ENCODE measurements around the gene CEP85L.
"Not testable (repeated sequence)": the region's sequence is repeated elsewhere in the genome, so short reads cannot be mapped to it uniquely, and the experiment has no call there.

Gene CEP85L

GRCh38 chr6:118488631-118489030, 162.8 kb downstream of the CEP85L start:
- DNase-seq: no peak

GRCh38 chr6:118485601-118486550, 165.5 kb downstream of the CEP85L start:
- DNase-seq: no peak

- no peak for DNase-seq
These were observed 174.8 kb downstream of the CEP85L start for GRCh38 chr6:118476551-118476950.

- no peak for DNase-seq
These were observed 178.1 kb downstream of the CEP85L start for GRCh38 chr6:118473266-118473665.

DNA sequence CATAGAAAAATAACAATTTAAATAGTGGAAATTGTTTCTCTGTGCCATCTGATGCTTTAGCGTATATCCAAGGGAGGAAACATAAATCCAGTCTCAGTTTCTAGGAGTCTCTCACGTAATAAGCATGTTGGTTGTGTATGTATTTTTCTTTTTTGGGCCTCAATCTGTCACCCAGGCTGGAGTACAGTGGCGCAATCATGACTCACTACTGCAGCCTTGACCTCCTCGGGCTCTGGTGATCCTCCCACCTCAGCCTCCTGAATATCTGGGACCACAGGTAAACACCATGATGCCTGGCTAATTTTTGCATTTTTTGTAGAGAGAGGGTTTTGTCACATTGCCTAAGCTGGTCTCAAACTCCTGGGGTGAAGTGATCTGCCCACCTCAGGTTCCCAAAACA, 181.9 kb downstream of the CEP85L start:
- no peak for DNase-seq

DNA sequence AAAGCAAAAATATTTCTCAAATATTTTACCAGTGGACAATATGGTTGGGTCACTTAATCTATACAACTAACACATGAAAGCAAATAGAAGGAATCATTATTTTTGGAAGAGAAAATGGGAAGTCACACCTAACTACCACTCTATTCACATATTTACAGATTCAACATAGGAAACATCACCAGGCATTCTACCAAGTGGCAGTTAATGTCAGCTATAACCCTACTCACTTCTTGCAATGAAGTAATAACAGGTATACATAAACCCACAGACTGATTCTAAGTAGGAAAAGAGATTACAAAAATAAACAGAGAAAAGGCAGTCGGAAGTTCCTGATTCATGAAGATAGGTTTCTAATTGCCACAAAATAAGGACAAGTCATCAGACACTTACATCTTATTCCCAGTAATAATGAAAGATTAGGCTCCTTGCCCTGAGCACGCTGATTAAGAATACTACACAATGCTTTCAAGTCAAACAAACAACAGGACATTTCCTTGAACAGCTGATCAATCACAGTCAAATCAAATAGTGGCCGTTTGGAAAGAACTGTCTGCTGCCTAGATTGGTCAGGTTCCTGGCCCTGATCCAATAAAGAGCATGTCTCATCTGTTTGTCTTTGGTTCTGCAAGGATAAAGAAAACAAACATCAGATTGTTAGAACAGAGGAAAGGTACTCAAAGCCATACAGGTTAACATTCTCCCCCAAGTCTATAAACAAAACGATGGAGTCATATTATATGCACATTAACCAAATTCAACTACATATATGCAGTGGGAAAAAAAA, 182.5 kb downstream of the CEP85L start:
- DNase-seq: no peak

DNA sequence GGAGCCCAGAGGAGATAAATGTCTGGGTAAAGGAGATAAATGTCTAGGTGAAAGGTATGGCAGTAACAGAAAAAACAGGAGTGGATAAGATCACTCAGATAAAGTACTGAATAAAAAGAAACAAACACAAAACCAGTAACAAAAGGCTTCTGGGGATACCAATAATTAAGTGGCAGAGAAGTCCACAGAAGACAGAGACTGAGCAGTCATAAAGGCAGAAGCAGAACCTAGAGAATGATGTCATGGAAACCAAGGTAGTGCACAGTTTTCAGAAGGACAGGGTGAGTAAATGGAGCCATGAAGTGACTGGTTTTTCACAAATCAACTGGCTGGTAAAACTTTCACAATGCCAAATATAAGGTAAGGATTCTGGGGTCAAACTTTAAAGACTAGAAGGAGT, 184.2 kb downstream of the CEP85L start:
- DNase-seq: no peak

GRCh38 chr6:118464620-118465019, 186.8 kb downstream of the CEP85L start:
- DNase-seq: no peak

GRCh38 chr6:118460958-118461470, 190.4 kb downstream of the CEP85L start:
- DNase-seq: no peak

- DNase-seq: no peak
These were observed 194.4 kb downstream of the CEP85L start for GRCh38 chr6:118456982-118457381.

- DNase-seq: no peak
These were observed 199.6 kb downstream of the CEP85L start for GRCh38 chr6:118451839-118452238.

- no peak for DNase-seq
These were observed 206.6 kb downstream of the CEP85L start for GRCh38 chr6:118444796-118445195.

DNA sequence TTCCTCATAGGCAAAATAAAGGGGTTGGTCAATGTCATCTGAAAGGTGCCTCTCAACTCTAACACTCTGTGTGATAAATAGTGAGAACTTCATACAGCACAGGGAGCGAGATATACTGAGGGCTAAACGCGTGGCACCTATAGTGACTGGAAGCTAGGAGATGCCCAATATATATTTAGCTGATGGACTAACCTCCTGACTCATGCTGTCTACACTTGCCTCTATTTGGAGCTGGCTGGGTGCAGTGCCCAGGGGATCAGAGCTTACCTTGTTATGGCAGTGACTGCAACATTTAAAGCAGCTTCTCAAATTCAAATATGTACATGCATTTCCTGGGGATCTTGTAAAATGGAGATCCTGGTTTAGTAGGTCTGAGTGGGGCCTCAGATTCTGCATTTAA, 214.9 kb downstream of the CEP85L start:
- DNase-seq: no peak

DNA sequence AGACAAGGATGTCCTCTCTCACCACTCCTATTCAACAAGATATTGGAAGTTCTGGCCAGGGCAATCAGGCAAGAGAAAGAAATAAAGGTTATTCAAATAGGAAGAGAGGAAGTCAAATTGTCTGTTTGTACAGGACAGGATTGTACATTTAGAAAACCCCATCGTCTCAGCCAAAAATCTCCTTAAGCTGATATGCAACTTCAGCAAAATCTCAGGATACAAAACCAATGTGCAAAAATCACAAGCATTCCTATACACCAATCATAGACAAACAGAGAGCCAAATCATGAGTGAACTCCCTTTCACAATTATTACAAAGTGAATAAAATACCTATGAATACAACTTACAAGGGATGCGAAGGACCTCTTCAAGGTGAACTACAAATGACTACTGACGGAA, 217.2 kb downstream of the CEP85L start:
- DNase-seq: not testable (repeated sequence)

DNA sequence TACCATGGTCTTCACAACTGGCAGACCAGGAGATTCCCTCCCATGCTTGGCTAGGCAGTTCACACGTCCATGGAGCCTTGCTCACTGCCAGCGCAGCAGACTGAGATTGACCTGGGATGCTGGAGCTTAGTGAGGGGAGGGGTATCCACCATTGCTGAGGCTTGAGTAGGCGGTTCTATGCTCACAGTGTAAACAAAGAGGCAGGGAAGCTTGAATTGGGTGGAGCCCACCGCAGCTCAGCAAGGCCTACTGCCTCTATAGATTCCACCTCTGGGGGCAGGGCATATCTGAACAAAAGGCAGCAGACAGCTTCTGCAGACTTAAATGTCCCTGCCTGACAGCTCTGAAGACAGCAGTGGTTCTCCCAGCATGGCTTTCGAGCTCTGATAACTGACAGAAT, 230.1 kb downstream of the CEP85L start:
- not testable (repeated sequence) for DNase-seq

DNA sequence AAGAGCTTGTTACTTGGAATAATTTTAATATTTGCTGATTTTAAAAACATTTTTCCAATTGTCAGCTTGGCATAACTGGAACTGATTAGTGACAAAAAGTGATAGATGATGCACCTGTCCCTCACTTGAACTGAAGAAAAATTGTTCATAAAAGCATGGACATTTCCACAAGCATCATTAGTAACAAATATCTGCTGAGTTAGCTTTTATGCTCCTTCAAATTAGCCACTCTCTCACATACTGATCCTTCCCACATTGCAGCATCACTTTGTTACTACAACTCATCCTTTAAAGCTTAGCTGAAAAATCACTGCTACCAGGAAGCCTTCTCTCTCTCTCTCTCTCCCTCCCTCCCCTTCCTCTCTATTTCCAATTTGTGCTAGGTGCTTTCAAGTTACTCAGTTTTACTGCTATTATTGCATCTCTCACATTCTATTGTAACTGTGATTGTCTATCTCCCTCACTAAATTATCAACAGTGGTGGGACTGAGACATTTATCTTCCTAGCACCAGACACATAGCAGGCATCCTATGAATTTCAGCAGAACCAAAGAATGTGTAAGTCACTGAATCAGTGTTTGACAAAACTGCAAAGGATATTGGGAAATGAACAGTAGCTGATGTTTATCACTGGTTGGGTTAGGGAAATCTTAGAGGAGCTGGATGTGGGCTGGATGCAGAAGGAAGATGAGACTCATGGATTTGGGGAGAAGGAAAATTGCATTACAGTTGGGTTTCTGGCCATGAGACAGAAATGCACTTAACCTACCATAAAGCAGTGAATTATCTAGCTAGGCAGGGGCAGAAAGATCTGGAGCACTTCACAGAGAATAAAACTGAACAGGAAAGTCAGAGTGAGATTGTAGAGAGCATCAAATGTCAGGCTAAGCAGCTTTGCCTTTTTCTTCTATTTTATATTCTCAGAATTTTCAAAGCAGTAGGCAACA, 231.7 kb downstream of the CEP85L start:
- no peak for DNase-seq

Measured in right hindlimb (tissue), 1 donor.